HepG2 (cell line): ENCODE data around the gene PIGA.

ENCODE experiments used
- ATF1 ChIP-seq: IDR thresholded peaks from 2 replicates; pipeline ENCODE4 v1.6.1; 2016; ENCODE audit warnings: mild to moderate bottlenecking, control low read depth
- EZH2 ChIP-seq: conservative IDR thresholded peaks from 2 replicates; pipeline ENCODE4 v1.6.1; 2012; ENCODE audit warnings: mild to moderate bottlenecking, low read depth, low read length, moderate library complexity
- FOXA3 ChIP-seq: IDR thresholded peaks from 2 replicates; pipeline ENCODE4 v1.6.1; 2016; ENCODE audit warnings: missing genetic modification reagents, missing compliant biosample characterization
- MAZ ChIP-seq, 2 experiments: sonication (generic) in 1 of 2; formaldehyde crosslinking in 1 of 2; IDR thresholded peaks; 2 replicates each; pipeline versions ENCODE4 v1.5.0 to v1.6.1; 2012 to 2020; ENCODE audit warnings: low read depth in 2 of 2, mild to moderate bottlenecking in 2 of 2, borderline replicate concordance in 1 of 2, improper control_type of control experiment in 1 of 2, low read length in 1 of 2, missing genetic modification reagents in 1 of 2, moderate library complexity in 1 of 2
- PCBP1 ChIP-seq: fragments of 200-400 bp; formaldehyde crosslinking; IDR thresholded peaks from 2 replicates; pipeline ENCODE4 v1.6.1; 2017; ENCODE audit warnings: mild to moderate bottlenecking, low read depth, low read length, borderline replicate concordance
- TBP ChIP-seq: sonication (generic); formaldehyde crosslinking; IDR thresholded peaks from 2 replicates; pipeline ENCODE4 v1.5.0; 2020; ENCODE audit warnings: missing genetic modification reagents
- TBX2 ChIP-seq: sonication (generic); formaldehyde crosslinking; IDR thresholded peaks from 2 replicates; pipeline ENCODE4 v1.5.0; 2020; ENCODE audit warnings: missing genetic modification reagents, mild to moderate bottlenecking, borderline replicate concordance
- ZNF331 ChIP-seq: sonication (generic); formaldehyde crosslinking; IDR thresholded peaks from 2 replicates; pipeline ENCODE4 v1.4.0; 2020; ENCODE audit warnings: missing genetic modification reagents
- TF ChIP-seq, protein P1 (sequence below): sonication (generic); formaldehyde crosslinking; IDR thresholded peaks from 2 replicates; pipeline ENCODE4 v1.5.0; 2020; ENCODE audit warnings: mild to moderate bottlenecking, missing genetic modification reagents, moderate library complexity
- TF ChIP-seq, protein P2 (sequence below): sonication (generic); formaldehyde crosslinking; IDR thresholded peaks from 2 replicates; pipeline ENCODE4 v1.8.1; 2022; ENCODE audit warnings: mild to moderate bottlenecking, missing genetic modification reagents
- TF ChIP-seq, protein P3 (sequence below): IDR thresholded peaks from 2 replicates; pipeline ENCODE4 v1.6.1; 2012; ENCODE audit warnings: low read length, improper control_type of control experiment

- TF ChIP-seq TBX2 (no peak), ZNF331 (CRISPR knock-in tag) (no peak), TBP (CRISPR knock-in tag) (no peak), FOXA3 (CRISPR knock-in tag) (no peak), PCBP1 (no peak), MAZ (IDR thresholded peaks at IDR 0.05; ENCODE audit: borderline replicate concordance, low read depth, low read length) (no peak), MAZ (CRISPR knock-in tag; IDR thresholded peaks at IDR 0.05; ENCODE audit: low read depth) (no peak), EZH2 (no peak), ATF1 (no peak)
- TF ChIP-seq, protein P1, sequence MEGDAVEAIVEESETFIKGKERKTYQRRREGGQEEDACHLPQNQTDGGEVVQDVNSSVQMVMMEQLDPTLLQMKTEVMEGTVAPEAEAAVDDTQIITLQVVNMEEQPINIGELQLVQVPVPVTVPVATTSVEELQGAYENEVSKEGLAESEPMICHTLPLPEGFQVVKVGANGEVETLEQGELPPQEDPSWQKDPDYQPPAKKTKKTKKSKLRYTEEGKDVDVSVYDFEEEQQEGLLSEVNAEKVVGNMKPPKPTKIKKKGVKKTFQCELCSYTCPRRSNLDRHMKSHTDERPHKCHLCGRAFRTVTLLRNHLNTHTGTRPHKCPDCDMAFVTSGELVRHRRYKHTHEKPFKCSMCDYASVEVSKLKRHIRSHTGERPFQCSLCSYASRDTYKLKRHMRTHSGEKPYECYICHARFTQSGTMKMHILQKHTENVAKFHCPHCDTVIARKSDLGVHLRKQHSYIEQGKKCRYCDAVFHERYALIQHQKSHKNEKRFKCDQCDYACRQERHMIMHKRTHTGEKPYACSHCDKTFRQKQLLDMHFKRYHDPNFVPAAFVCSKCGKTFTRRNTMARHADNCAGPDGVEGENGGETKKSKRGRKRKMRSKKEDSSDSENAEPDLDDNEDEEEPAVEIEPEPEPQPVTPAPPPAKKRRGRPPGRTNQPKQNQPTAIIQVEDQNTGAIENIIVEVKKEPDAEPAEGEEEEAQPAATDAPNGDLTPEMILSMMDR (CRISPR knock-in tag) = no peak
- TF ChIP-seq, protein P2, sequence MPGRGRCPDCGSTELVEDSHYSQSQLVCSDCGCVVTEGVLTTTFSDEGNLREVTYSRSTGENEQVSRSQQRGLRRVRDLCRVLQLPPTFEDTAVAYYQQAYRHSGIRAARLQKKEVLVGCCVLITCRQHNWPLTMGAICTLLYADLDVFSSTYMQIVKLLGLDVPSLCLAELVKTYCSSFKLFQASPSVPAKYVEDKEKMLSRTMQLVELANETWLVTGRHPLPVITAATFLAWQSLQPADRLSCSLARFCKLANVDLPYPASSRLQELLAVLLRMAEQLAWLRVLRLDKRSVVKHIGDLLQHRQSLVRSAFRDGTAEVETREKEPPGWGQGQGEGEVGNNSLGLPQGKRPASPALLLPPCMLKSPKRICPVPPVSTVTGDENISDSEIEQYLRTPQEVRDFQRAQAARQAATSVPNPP = no peak
- TF ChIP-seq, protein P3, sequence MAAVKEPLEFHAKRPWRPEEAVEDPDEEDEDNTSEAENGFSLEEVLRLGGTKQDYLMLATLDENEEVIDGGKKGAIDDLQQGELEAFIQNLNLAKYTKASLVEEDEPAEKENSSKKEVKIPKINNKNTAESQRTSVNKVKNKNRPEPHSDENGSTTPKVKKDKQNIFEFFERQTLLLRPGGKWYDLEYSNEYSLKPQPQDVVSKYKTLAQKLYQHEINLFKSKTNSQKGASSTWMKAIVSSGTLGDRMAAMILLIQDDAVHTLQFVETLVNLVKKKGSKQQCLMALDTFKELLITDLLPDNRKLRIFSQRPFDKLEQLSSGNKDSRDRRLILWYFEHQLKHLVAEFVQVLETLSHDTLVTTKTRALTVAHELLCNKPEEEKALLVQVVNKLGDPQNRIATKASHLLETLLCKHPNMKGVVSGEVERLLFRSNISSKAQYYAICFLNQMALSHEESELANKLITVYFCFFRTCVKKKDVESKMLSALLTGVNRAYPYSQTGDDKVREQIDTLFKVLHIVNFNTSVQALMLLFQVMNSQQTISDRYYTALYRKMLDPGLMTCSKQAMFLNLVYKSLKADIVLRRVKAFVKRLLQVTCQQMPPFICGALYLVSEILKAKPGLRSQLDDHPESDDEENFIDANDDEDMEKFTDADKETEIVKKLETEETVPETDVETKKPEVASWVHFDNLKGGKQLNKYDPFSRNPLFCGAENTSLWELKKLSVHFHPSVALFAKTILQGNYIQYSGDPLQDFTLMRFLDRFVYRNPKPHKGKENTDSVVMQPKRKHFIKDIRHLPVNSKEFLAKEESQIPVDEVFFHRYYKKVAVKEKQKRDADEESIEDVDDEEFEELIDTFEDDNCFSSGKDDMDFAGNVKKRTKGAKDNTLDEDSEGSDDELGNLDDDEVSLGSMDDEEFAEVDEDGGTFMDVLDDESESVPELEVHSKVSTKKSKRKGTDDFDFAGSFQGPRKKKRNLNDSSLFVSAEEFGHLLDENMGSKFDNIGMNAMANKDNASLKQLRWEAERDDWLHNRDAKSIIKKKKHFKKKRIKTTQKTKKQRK = no peak
Measured at GRCh38 chrX:15358533-15358932, 23.2 kb upstream of the PIGA start.
